Neuronal stem cell (in vitro differentiated cells): ENCODE data around the gene MTUS2.

Experiments used
- DNase-seq: peaks from one replicate; pipeline ENCODE4 v3.0.0-alpha.2; 2013; ENCODE audit warnings: low spot score
- H2AFZ ChIP-seq: one replicate; pipeline ENCODE4 v1.6.1; 2013; ENCODE audit warnings: mild to moderate bottlenecking, low read length, inconsistent platforms
- H2AK5ac ChIP-seq: 2 replicates; pipeline ENCODE4 v1.6.1; 2013; ENCODE audit warnings: low read depth, mild to moderate bottlenecking, inconsistent platforms, low read length, moderate library complexity, mixed read lengths
- H2BK120ac ChIP-seq: 2 replicates; pipeline ENCODE4 v1.6.1; 2013; ENCODE audit warnings: low read depth, mild to moderate bottlenecking, inconsistent platforms, low read length, moderate library complexity, mixed read lengths
- H2BK12ac ChIP-seq: one replicate; pipeline ENCODE4 v1.6.1; 2013; ENCODE audit warnings: low read length, inconsistent platforms
- H2BK15ac ChIP-seq: 2 replicates; pipeline ENCODE4 v1.6.1; 2013; ENCODE audit warnings: mild to moderate bottlenecking, low read length, inconsistent platforms, mixed read lengths
- H2BK5ac ChIP-seq: one replicate; pipeline ENCODE4 v1.6.1; 2013; ENCODE audit warnings: inconsistent platforms, mild to moderate bottlenecking, low read length, moderate library complexity
- H3K14ac ChIP-seq: one replicate; pipeline ENCODE4 v1.6.1; 2013; ENCODE audit warnings: low read length, inconsistent platforms
- H3K18ac ChIP-seq: 2 replicates; pipeline ENCODE4 v1.6.1; 2013; ENCODE audit warnings: low read length, inconsistent platforms
- H3K23ac ChIP-seq: 2 replicates; pipeline ENCODE4 v1.6.1; 2013; ENCODE audit warnings: low read depth, mild to moderate bottlenecking, mixed read lengths, low read length, inconsistent platforms; ENCODE audit not compliant: poor library complexity
- H3K27ac ChIP-seq: replicated peaks from 3 replicates; pipeline ENCODE4 v1.5.1; 2013; ENCODE audit warnings: low read length, inconsistent platforms
- H3K27me3 ChIP-seq, 3 experiments: 2 replicates each; pipeline ENCODE4 v1.6.1; 2013; ENCODE audit warnings: low read length in 3 of 3, mild to moderate bottlenecking in 2 of 3, inconsistent platforms in 1 of 3, low read depth in 1 of 3, mixed read lengths in 1 of 3, moderate library complexity in 1 of 3; ENCODE audit not compliant: control insufficient read depth in 3 of 3, insufficient read depth in 3 of 3
- H3K36me3 ChIP-seq, 2 donors: replicated peaks in 1 of 2; 2 replicates each; pipeline ENCODE4 v1.6.1; 2013; ENCODE audit warnings: low read length in 2 of 2; ENCODE audit not compliant: control insufficient read depth in 2 of 2, insufficient read depth in 2 of 2
- H3K4ac ChIP-seq: 2 replicates; pipeline ENCODE4 v1.6.1; 2013; ENCODE audit warnings: inconsistent platforms, mild to moderate bottlenecking, low read length, moderate library complexity
- H3K4me1 ChIP-seq, 2 donors: 1 replicate in 1 of 2; 2 replicates in 1 of 2; pipeline ENCODE4 v1.6.1; 2013; ENCODE audit warnings: low read length in 2 of 2, low read depth in 1 of 2; ENCODE audit not compliant: control insufficient read depth in 2 of 2, insufficient read depth in 1 of 2
- H3K4me2 ChIP-seq: one replicate; pipeline ENCODE4 v1.6.1; 2013; ENCODE audit warnings: mild to moderate bottlenecking, low read length, inconsistent platforms; ENCODE audit not compliant: insufficient read depth, poor library complexity, severe bottlenecking
- H3K4me3 ChIP-seq, 2 donors: 2 replicates each; pipeline ENCODE4 v1.5.1; 2013; ENCODE audit warnings: low read length in 2 of 2, mild to moderate bottlenecking in 2 of 2, inconsistent platforms in 1 of 2, moderate library complexity in 1 of 2
- H3K79me1 ChIP-seq: one replicate; pipeline ENCODE4 v1.6.1; 2013; ENCODE audit warnings: low read depth, mild to moderate bottlenecking, inconsistent platforms, low read length, moderate library complexity
- H3K9ac ChIP-seq: one replicate; pipeline ENCODE4 v1.6.1; 2013; ENCODE audit warnings: mild to moderate bottlenecking, low read depth, low read length, inconsistent platforms; ENCODE audit not compliant: poor library complexity
- H3K9me3 ChIP-seq, 2 donors: replicated peaks in 1 of 2; 2 replicates each; pipeline versions ENCODE3 to v1.6.1; 2013; ENCODE audit warnings: low read length in 2 of 2, mild to moderate bottlenecking in 2 of 2, inconsistent platforms in 1 of 2, low read depth in 1 of 2, mixed read lengths in 1 of 2, moderate library complexity in 1 of 2; ENCODE audit not compliant: control insufficient read depth in 2 of 2, insufficient read depth in 1 of 2
- H4K8ac ChIP-seq: one replicate; pipeline ENCODE4 v1.6.1; 2013; ENCODE audit warnings: low read depth, mild to moderate bottlenecking, inconsistent platforms, low read length, moderate library complexity
- H4K91ac ChIP-seq: one replicate; pipeline ENCODE4 v1.6.1; 2013; ENCODE audit warnings: low read length, low read depth, mild to moderate bottlenecking, inconsistent platforms; ENCODE audit not compliant: poor library complexity
- WGBS, 2 donors: extraction: QIAGEN DNeasy Blood & Tissue Kit; methylation state at CpG; one replicate each; pipeline ENCODE4 v1.1.7; 2013; ENCODE audit warnings: missing lambda C conversion rate in 2 of 2, mixed read lengths in 1 of 2; ENCODE audit not compliant: insufficient read length in 2 of 2, insufficient replicate concordance in 1 of 2; ENCODE audit errors: extremely low coverage in 2 of 2; 5-methylcytosine and 5-hydroxymethylcytosine counted together

The MTUS2 gene

GRCh38 chr13:29537736-29538651, 717.9 kb downstream of the MTUS2 start:
- no peak overlapping the region for H2AK5ac ChIP-seq
- WGBS, 2 donors = no CpG with 5 or more reads among the region's 14 CpGs

DNA sequence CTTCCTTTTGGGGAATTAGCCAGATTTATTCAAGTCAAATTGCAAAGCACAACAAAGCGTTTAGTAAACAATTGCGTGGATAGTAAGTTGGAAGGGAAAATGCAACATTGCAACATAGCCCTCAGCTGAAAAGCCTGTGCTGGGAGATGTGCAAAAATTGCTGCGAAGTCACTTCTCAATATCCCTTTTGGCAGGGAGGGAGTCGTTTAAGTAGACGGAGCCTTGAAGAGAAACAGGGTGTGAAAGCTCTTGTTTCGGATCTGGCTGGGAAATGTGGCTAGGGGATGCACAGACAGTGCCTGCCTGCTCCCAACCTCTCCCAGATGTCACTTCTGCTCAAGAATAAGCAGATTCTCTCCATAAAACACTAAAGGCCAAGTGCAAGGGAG, 718.5 kb downstream of the MTUS2 start:
- Histone ChIP-seq H3K23ac (no peak overlapping the region), H3K18ac (no peak overlapping the region), H3K4me2 (no peak overlapping the region), H2BK5ac (no peak overlapping the region), H2BK120ac (no peak overlapping the region), H3K36me3 (peaks cover 2 to 42% of the 10 kb centered on the region in 2 donors), H3K27ac (no peak overlapping the region), H3K4me1 (peaks cover 0 to 8% of the 10 kb centered on the region in 2 donors), H2AFZ (no peak overlapping the region), H3K79me1 (peaks cover 2% of the 10 kb centered on the region), H2AK5ac (no peak overlapping the region), H3K9me3 (peaks cover 0 to 3% of the 10 kb centered on the region in 2 donors), H2BK15ac (no peak overlapping the region), H3K14ac (no peak overlapping the region), H3K4ac (no peak overlapping the region), H3K4me3 (no peak overlapping the region), H2BK12ac (no peak overlapping the region), H3K27me3 (no peaks in the 10 kb centered on the region), H3K9ac (no peak overlapping the region), H4K8ac (no peak overlapping the region), H4K91ac (no peak overlapping the region)
- no CpG with 5 or more reads among the region's 6 CpGs for WGBS, 2 donors
- DNase-seq = no peak

More at GRCh38 chr13:29537736-29538651, 717.9 kb downstream of the MTUS2 start:
- Histone ChIP-seq H3K4ac (no peak overlapping the region), H2BK120ac (no peak overlapping the region), H3K27ac (no peak overlapping the region), H2AFZ (no peak overlapping the region), H3K4me2 (no peak overlapping the region), H4K8ac (no peak overlapping the region), H3K4me3 (no peak overlapping the region), H3K18ac (peak overlapping the region; percentile 86), H2BK5ac (no peak overlapping the region), H3K36me3 (peaks cover 2 to 48% of the 10 kb centered on the region in 2 donors), H3K9ac (peak overlapping the region; percentile 66), H3K9me3 (peaks cover 0 to under 1% of the 10 kb centered on the region in 2 donors), H3K4me1 (peaks cover 0 to 6% of the 10 kb centered on the region in 2 donors), H4K91ac (no peak overlapping the region), H2BK12ac (no peak overlapping the region), H2BK15ac (no peak overlapping the region), H3K27me3 (no peaks in the 10 kb centered on the region), H3K23ac (no peak overlapping the region), H3K79me1 (peaks cover 5% of the 10 kb centered on the region), H3K14ac (no peak overlapping the region)
- no peak for DNase-seq

DNA sequence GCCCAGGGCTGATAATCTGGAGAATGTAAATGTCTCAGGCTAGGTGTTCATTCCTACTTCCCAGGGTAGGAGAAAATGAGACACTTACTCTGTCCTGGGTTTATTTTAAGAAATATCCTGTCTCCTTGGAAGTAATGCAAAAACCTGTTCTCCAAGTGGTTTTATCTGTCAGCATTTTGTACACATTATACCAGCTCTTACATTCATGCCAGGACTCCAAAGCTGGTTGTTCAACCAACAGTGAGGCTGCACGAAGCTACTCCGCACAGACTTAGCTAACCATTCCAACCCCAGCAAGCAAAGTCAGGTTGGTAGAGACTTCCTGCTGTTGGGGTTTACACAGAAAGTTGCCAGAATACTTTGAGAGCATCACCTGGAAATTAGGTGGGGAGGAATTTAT, 719.7 kb downstream of the MTUS2 start:
- Histone ChIP-seq H3K23ac (no peak overlapping the region), H3K9ac (no peak overlapping the region), H3K36me3 (peaks cover 2 to 32% of the 10 kb centered on the region in 2 donors)

DNA sequence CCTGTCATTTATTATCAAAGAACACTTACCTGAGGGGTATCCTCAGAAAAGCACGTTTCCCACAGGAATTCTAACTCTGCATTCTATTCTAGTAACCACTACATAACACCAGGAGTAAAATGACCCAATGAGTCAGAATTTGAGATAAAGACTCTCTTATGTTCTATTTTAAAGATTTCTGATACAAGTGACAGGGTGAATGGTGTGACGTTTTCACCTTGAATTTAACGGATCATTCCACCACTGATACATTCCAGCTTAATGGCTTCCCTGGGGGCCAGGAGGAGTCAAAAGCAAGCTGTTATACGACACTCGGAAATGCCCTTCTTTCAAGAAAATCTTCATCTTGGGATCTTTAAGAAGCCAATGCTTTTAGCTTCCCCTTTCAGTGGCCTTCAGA, 720.2 kb downstream of the MTUS2 start:
- H2BK12ac ChIP-seq = no peak overlapping the region

More for the DNA sequence above, 719.7 kb downstream of the MTUS2 start:
- no peak overlapping the region for H3K27ac ChIP-seq
- no CpG with 5 or more reads among the region's 2 CpGs for WGBS, 2 donors
- H3K4ac ChIP-seq = no peak overlapping the region
- no peak overlapping the region for H3K14ac ChIP-seq
- no peak overlapping the region for H4K91ac ChIP-seq
- no peak overlapping the region for H2BK120ac ChIP-seq
- H2AFZ ChIP-seq = no peak overlapping the region
- no peak for DNase-seq
- no peak overlapping the region for H2BK5ac ChIP-seq
- no peak overlapping the region for H3K4me2 ChIP-seq
- no peak overlapping the region for H3K18ac ChIP-seq
- no peaks in the 10 kb centered on the region for H3K27me3 ChIP-seq
- H2AK5ac ChIP-seq = no peak overlapping the region
- H3K4me1 ChIP-seq = peaks cover 0 to 8% of the 10 kb centered on the region in 2 donors
- H4K8ac ChIP-seq = no peak overlapping the region
- peaks cover 2% of the 10 kb centered on the region for H3K79me1 ChIP-seq
- H3K4me3 ChIP-seq = no peak overlapping the region
- no peak overlapping the region for H2BK12ac ChIP-seq
- H2BK15ac ChIP-seq = no peak overlapping the region
- peaks cover 0 to 3% of the 10 kb centered on the region in 2 donors for H3K9me3 ChIP-seq

More for the DNA sequence above, 720.2 kb downstream of the MTUS2 start:
- no peak overlapping the region for H3K4me3 ChIP-seq
- no peaks in the 10 kb centered on the region for H3K27me3 ChIP-seq
- H3K9me3 ChIP-seq = peaks cover 0 to 3% of the 10 kb centered on the region in 2 donors
- H2AFZ ChIP-seq = no peak overlapping the region
- no peak overlapping the region for H2BK120ac ChIP-seq
- DNase-seq = no peak
- H4K91ac ChIP-seq = no peak overlapping the region
- peaks cover 2% of the 10 kb centered on the region for H3K79me1 ChIP-seq
- no peak overlapping the region for H2BK5ac ChIP-seq
- no peak overlapping the region for H2AK5ac ChIP-seq
- no peak overlapping the region for H3K14ac ChIP-seq
- H2BK15ac ChIP-seq = no peak overlapping the region
- no peak overlapping the region for H4K8ac ChIP-seq
- H3K4me1 ChIP-seq = peaks cover 0 to 8% of the 10 kb centered on the region in 2 donors
- no peak overlapping the region for H3K23ac ChIP-seq
- H3K9ac ChIP-seq = no peak overlapping the region
- H3K27ac ChIP-seq = no peak overlapping the region
- H3K4me2 ChIP-seq = no peak overlapping the region
- no peak overlapping the region for H3K4ac ChIP-seq
- H3K18ac ChIP-seq = no peak overlapping the region
- H3K36me3 ChIP-seq = peaks cover 2 to 27% of the 10 kb centered on the region in 2 donors
- no CpG with 5 or more reads among the region's 5 CpGs for WGBS, 2 donors
